Naive B cell (primary cell): ENCODE results near the gene CDK14. TPM values are rescaled to one million over a fixed set of nuclear protein-coding genes. Genes with fewer than 3 reads are reported as not detected.

Source experiments
- ATAC-seq, 2 donors: fragments of 150-1000 bp; cut with Tn5 transposase; 2 replicates each; pipeline ENCODE4 v1.10.0; 2021; ENCODE audit warnings: low read depth in 2 of 2, mild to moderate bottlenecking in 2 of 2, moderate library complexity in 2 of 2
- DNase-seq: peaks from one replicate; pipeline ENCODE4 v3.0.0; 2022
- H3K27ac Mint-ChIP-seq, 6 donors: one replicate each; pipeline ENCODE4 v1.8.0; 2020 to 2022; ENCODE audit warnings: mild to moderate bottlenecking in 6 of 6, mixed read lengths in 6 of 6, moderate library complexity in 5 of 6, inconsistent platforms in 2 of 6
- H3K27me3 Mint-ChIP-seq, 3 donors: one replicate each; pipeline ENCODE4 v1.8.0; 2021 to 2022; ENCODE audit warnings: mixed read lengths in 3 of 3, mild to moderate bottlenecking in 1 of 3
- H3K36me3 Mint-ChIP-seq, 2 donors: one replicate each; pipeline ENCODE4 v1.8.0; 2020 to 2022; ENCODE audit warnings: mixed read lengths in 2 of 2, inconsistent platforms in 1 of 2, mild to moderate bottlenecking in 1 of 2
- H3K4me1 Mint-ChIP-seq, 3 donors: one replicate each; pipeline ENCODE4 v1.8.0; 2020 to 2022; ENCODE audit warnings: mixed read lengths in 3 of 3, inconsistent platforms in 1 of 3, mild to moderate bottlenecking in 1 of 3, moderate library complexity in 1 of 3
- H3K4me3 Mint-ChIP-seq, 8 donors: one replicate each; pipeline ENCODE4 v1.8.0; 2020 to 2022; ENCODE audit warnings: mild to moderate bottlenecking in 8 of 8, mixed read lengths in 8 of 8, moderate library complexity in 8 of 8, inconsistent platforms in 2 of 8
- H3K9me3 Mint-ChIP-seq, 7 donors: one replicate each; pipeline ENCODE4 v1.8.0; 2020 to 2022; ENCODE audit warnings: mixed read lengths in 7 of 7, mild to moderate bottlenecking in 5 of 7, inconsistent platforms in 2 of 7, moderate library complexity in 1 of 7
- polyA plus RNA-seq, 6 donors: library from polyadenylated mRNA; unstranded; fragments of 300-500 nt; fragmentation: Illumina TruSeq; gene quantifications; one replicate each; pipeline ENCODE4 v1.2.3, GENCODE V29; 2021; ENCODE audit warnings: low read depth in 6 of 6

Gene CDK14
- polyA plus RNA-seq, 6 donors from 2014 or later = 22.8 to 55.5 (median 42.3) TPM

- no peak for DNase-seq
- peaks cover 27 to 52% (median 28%) of the 10 kb centered on the region in 3 donors for H3K4me1 Mint-ChIP-seq
- peak; percentile 28 to 51 for ATAC-seq
Measured at GRCh38 chr7:90841759-90842429, 245.8 kb downstream of the CDK14 start.

GRCh38 chr7:90842430-90842788, 246.3 kb downstream of the CDK14 start:
- peaks cover 4 to 18% of the 10 kb centered on the region in 2 donors for H3K36me3 Mint-ChIP-seq
- H3K9me3 Mint-ChIP-seq = peaks cover 0 to 19% (median 13%) of the 10 kb centered on the region in 7 donors
- peaks cover 27 to 52% (median 28%) of the 10 kb centered on the region in 3 donors for H3K4me1 Mint-ChIP-seq
- peak; percentile 49 to 67 for ATAC-seq
- DNase-seq = peak; percentile 1
- peak overlapping the region in 3 of 8 donors; percentile 2 to 13 (median 6) for H3K4me3 Mint-ChIP-seq
- H3K27me3 Mint-ChIP-seq = no peaks in the 10 kb centered on the region
- H3K27ac Mint-ChIP-seq = peak overlapping the region in 1 of 6 donors; percentile 22

More at GRCh38 chr7:90841759-90842429, 245.8 kb downstream of the CDK14 start:
- Mint-ChIP-seq H3K4me3 (peak overlapping the region in 3 of 8 donors; percentile 2 to 13 (median 6)), H3K27me3 (no peaks in the 10 kb centered on the region), H3K27ac (peak overlapping the region in 3 of 6 donors; percentile 33 to 67 (median 56)), H3K9me3 (peaks cover 0 to 20% (median 13%) of the 10 kb centered on the region in 7 donors), H3K36me3 (peaks cover 4 to 19% of the 10 kb centered on the region in 2 donors)

- no peak for DNase-seq
- H3K4me1 Mint-ChIP-seq = peaks cover 27 to 52% (median 28%) of the 10 kb centered on the region in 3 donors
- H3K36me3 Mint-ChIP-seq = peaks cover 0 to 10% of the 10 kb centered on the region in 2 donors
- no peak for ATAC-seq
- peak overlapping the region in 1 of 6 donors; percentile 32 for H3K27ac Mint-ChIP-seq
- H3K9me3 Mint-ChIP-seq = peaks cover 0 to 10% (median 7%) of the 10 kb centered on the region in 7 donors
- no peak overlapping the region for H3K4me3 Mint-ChIP-seq
- no peaks in the 10 kb centered on the region for H3K27me3 Mint-ChIP-seq
Measured at GRCh38 chr7:90843472-90843871, 247.4 kb downstream of the CDK14 start.

DNA sequence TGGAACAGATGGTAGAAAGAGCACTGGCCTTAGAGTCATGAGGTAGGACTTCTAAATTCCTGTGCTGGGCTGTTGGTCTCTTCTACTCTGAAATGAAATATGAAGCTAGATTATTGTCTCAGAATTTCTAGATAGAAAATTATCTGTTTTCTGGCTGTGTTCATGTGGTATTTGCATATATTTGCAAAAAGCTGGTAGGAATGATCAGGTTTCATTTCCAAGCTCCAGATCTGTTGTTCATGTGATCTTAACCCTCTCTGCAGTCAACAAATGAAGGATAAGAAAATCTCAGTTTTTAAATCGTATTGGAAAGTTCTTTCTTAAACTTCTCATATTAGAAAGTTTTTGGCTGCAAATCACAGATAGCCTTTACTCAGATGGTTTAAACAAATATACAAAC, 248.3 kb downstream of the CDK14 start:
- H3K27ac Mint-ChIP-seq = peak overlapping the region in 2 of 6 donors; percentile 15 to 50
- no peaks in the 10 kb centered on the region for H3K27me3 Mint-ChIP-seq
- H3K36me3 Mint-ChIP-seq = peaks cover under 1 to 6% of the 10 kb centered on the region in 2 donors
- H3K4me3 Mint-ChIP-seq = no peak overlapping the region
- peaks cover 0 to under 1% (median 0%) of the 10 kb centered on the region in 7 donors for H3K9me3 Mint-ChIP-seq
- H3K4me1 Mint-ChIP-seq = peaks cover 25 to 49% (median 29%) of the 10 kb centered on the region in 3 donors
- no peak for DNase-seq
- no peak for ATAC-seq

- H3K36me3 Mint-ChIP-seq = peaks cover 0 to 6% of the 10 kb centered on the region in 2 donors
- H3K4me3 Mint-ChIP-seq = peak overlapping the region in 1 of 8 donors; percentile 21
- no peaks in the 10 kb centered on the region for H3K27me3 Mint-ChIP-seq
- H3K27ac Mint-ChIP-seq = no peak overlapping the region
- ATAC-seq = no peak
- DNase-seq = no peak
- H3K4me1 Mint-ChIP-seq = peaks cover 9 to 52% (median 20%) of the 10 kb centered on the region in 3 donors
- no peaks in the 10 kb centered on the region for H3K9me3 Mint-ChIP-seq
Measured at GRCh38 chr7:90846192-90846591, 250.1 kb downstream of the CDK14 start.

GRCh38 chr7:90850066-90850465, 253.9 kb downstream of the CDK14 start:
- Mint-ChIP-seq H3K27ac (peak overlapping the region in 1 of 6 donors; percentile 57), H3K27me3 (no peaks in the 10 kb centered on the region), H3K4me1 (peaks cover 13 to 46% (median 28%) of the 10 kb centered on the region in 3 donors), H3K4me3 (no peak overlapping the region), H3K36me3 (peaks cover 5 to 19% of the 10 kb centered on the region in 2 donors), H3K9me3 (no peaks in the 10 kb centered on the region)
- ATAC-seq = no peak
- no peak for DNase-seq

GRCh38 chr7:90850471-90850870, 254.3 kb downstream of the CDK14 start:
- peaks cover 5 to 19% of the 10 kb centered on the region in 2 donors for H3K36me3 Mint-ChIP-seq
- peak overlapping the region in 2 of 6 donors; percentile 9 to 57 for H3K27ac Mint-ChIP-seq
- ATAC-seq (no peak), DNase-seq (no peak)
- H3K4me1 Mint-ChIP-seq = peaks cover 13 to 47% (median 28%) of the 10 kb centered on the region in 3 donors
- H3K27me3 Mint-ChIP-seq = no peaks in the 10 kb centered on the region
- H3K4me3 Mint-ChIP-seq = no peak overlapping the region
- no peaks in the 10 kb centered on the region for H3K9me3 Mint-ChIP-seq

- no peak for DNase-seq
- Mint-ChIP-seq H3K4me1 (peaks cover 14 to 54% (median 34%) of the 10 kb centered on the region in 3 donors), H3K27ac (peak overlapping the region in 3 of 6 donors; percentile 15 to 30 (median 19)), H3K9me3 (no peaks in the 10 kb centered on the region), H3K36me3 (peaks cover 5 to 19% of the 10 kb centered on the region in 2 donors), H3K27me3 (no peaks in the 10 kb centered on the region), H3K4me3 (no peak overlapping the region)
- no peak for ATAC-seq
Measured at GRCh38 chr7:90853205-90853604, 257.1 kb downstream of the CDK14 start.

DNA sequence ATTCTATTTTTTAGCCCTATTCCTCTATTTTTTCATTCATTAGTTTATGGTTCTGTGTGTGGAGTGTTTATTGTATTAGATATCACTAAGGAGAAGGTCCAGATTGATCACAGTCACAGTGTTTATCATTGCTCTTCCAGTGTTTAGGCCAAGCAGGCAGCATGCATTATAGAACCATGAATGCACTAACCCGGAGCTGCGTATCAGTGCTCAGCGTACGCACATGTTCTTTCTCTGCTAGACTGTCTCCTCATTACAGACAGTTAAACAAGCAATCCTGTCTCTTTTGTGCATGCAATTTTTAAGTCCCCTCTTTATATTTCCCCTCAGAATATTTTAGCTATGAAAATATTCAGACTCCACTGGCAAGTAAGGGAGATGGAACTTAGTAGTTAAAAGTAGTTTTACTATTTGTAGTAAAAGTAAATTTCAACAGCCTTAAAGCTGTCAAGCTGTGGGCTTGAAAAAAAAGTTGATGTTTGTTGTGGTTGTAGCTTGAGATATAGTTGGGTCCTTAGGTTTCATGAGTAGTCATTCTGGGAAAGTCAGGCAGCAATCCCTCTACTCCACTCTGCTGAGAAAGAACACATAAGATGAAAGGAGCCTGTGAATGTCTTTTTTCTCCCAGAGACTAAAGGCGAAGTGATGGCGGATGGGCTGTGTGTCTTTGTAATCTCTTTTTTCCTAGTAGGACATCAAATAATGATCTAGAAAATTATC, 260.4 kb downstream of the CDK14 start:
- ATAC-seq = no peak
- Mint-ChIP-seq H3K4me1 (peaks cover 10 to 37% (median 25%) of the 10 kb centered on the region in 3 donors), H3K27ac (peak overlapping the region in 1 of 6 donors; percentile 17), H3K9me3 (no peaks in the 10 kb centered on the region), H3K36me3 (peaks cover 5 to 18% of the 10 kb centered on the region in 2 donors), H3K27me3 (no peaks in the 10 kb centered on the region), H3K4me3 (no peak overlapping the region)
- no peak for DNase-seq

- H3K9me3 Mint-ChIP-seq = no peaks in the 10 kb centered on the region
- no peaks in the 10 kb centered on the region for H3K27me3 Mint-ChIP-seq
- DNase-seq = no peak
- peaks cover 5 to 12% of the 10 kb centered on the region in 2 donors for H3K36me3 Mint-ChIP-seq
- no peak overlapping the region for H3K4me3 Mint-ChIP-seq
- peaks cover 6 to 38% (median 21%) of the 10 kb centered on the region in 3 donors for H3K4me1 Mint-ChIP-seq
- H3K27ac Mint-ChIP-seq = no peak overlapping the region
- ATAC-seq = no peak
Measured at GRCh38 chr7:90857603-90858002, 261.5 kb downstream of the CDK14 start.

DNA sequence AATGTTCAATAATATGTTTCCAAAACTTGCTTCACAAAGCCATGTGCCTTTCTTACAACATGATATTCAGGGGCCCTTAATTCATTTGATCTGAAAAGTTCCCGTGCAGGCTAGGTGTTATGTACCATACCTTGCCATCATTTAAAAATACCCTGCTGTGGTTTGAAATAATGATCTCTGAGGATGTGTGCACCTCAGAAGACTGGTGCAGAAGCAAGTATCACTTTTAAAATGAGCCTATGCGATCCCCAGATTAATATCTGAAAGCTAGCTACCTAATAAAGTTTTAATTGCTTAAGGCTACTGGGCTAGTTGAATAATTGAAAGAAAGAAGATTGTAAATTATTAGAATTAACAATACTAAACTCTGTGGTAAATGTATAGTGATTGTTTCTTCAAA, 262.4 kb downstream of the CDK14 start:
- Mint-ChIP-seq H3K36me3 (peaks cover 0 to 5% of the 10 kb centered on the region in 2 donors), H3K27ac (peak overlapping the region in 1 of 6 donors; percentile 48), H3K4me1 (peaks cover 3 to 32% (median 16%) of the 10 kb centered on the region in 3 donors), H3K27me3 (no peaks in the 10 kb centered on the region), H3K4me3 (no peak overlapping the region), H3K9me3 (no peaks in the 10 kb centered on the region)
- DNase-seq (no peak), ATAC-seq (no peak)

- no peak for ATAC-seq
- Mint-ChIP-seq H3K9me3 (no peaks in the 10 kb centered on the region), H3K36me3 (peaks cover under 1 to 5% of the 10 kb centered on the region in 2 donors), H3K4me3 (no peak overlapping the region), H3K27me3 (no peaks in the 10 kb centered on the region), H3K27ac (no peak overlapping the region), H3K4me1 (peaks cover 3 to 32% (median 16%) of the 10 kb centered on the region in 3 donors)
- no peak for DNase-seq
Measured at GRCh38 chr7:90859521-90859920, 263.4 kb downstream of the CDK14 start.

GRCh38 chr7:90864088-90864487, 268.0 kb downstream of the CDK14 start:
- Mint-ChIP-seq H3K27me3 (no peaks in the 10 kb centered on the region), H3K9me3 (peaks cover 0 to 2% (median 0%) of the 10 kb centered on the region in 7 donors), H3K4me1 (peaks cover 0 to 16% (median 1%) of the 10 kb centered on the region in 3 donors), H3K36me3 (peaks cover 9% of the 10 kb centered on the region in 2 donors), H3K27ac (no peak overlapping the region), H3K4me3 (no peak overlapping the region)
- ATAC-seq = no peak
- DNase-seq = no peak
